ENCODE measurements around the gene JAG2.

JAG2 gene

DNA sequence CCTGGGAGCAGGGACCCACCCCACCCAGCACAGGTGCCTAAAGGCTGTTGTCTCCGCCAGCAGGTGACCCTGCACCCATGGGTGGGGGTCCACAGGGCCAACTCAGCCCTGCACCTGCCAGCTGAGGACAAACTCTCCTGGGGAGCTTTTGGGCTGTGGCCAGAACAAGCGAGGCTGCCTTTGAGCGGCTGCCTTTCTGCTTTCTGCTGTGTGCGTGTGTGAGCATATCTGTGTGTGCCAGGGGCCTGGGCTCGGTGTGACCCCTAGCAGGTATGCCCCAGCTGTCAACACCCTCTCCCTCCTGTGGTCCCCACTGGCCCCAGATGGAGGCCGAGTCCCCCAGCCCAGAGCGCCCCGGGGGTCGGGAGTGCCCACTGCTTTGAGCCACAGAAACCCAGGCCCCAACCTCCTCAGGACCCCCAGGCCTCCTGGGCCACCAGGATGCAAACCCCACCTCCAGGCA lies 77.5 kb downstream of the JAG2 start:
- Histone ChIP-seq H3K9me3 (ENCODE audit: insufficient read depth, low read length) (no peaks in the 10 kb centered on the region; the same call in 1 of the 2 replicates), H3K4me3 (ENCODE audit: insufficient read length, low read depth) (no peak overlapping the region), H3K4me1 (ENCODE audit: insufficient read depth, insufficient read length) (peaks cover 33% of the 10 kb centered on the region), H3K9ac (ENCODE audit: insufficient read length, low read depth) (no peak overlapping the region), H3K36me3 (ENCODE audit: insufficient read depth, insufficient read length, low read length) (no peaks in the 10 kb centered on the region), H3K27me3 (ENCODE audit: insufficient read depth, insufficient read length) (peaks cover 11% of the 10 kb centered on the region)
- no peak for TF ChIP-seq YY1 (IDR thresholded peaks at IDR 0.05; ENCODE audit: insufficient read depth, insufficient read length)
- TF ChIP-seq ZNF274 (IDR thresholded peaks at IDR 0.05; ENCODE audit: low read depth, low read length), result no peak
- no peak for TF ChIP-seq SUZ12 (IDR thresholded peaks at IDR 0.05; ENCODE audit: extremely low read depth, insufficient read depth, insufficient read length)
- no peak for DNase-seq (ENCODE audit: low read depth, low spot score)
